Activated T-cell treated with anti-CD3 and anti-CD28 coated beads, Interleukin-2, amount 50 U/mL, for 1 hour (primary cell): ENCODE measurements around the gene ZFAND6.
A peak's percentile ranks its signal among the peaks of the same experiment; 100 is the strongest.

Experiments used
- DNase-seq: peaks from one replicate; pipeline ENCODE4 v3.0.0-alpha.2; 2020

The ZFAND6 gene

DNA sequence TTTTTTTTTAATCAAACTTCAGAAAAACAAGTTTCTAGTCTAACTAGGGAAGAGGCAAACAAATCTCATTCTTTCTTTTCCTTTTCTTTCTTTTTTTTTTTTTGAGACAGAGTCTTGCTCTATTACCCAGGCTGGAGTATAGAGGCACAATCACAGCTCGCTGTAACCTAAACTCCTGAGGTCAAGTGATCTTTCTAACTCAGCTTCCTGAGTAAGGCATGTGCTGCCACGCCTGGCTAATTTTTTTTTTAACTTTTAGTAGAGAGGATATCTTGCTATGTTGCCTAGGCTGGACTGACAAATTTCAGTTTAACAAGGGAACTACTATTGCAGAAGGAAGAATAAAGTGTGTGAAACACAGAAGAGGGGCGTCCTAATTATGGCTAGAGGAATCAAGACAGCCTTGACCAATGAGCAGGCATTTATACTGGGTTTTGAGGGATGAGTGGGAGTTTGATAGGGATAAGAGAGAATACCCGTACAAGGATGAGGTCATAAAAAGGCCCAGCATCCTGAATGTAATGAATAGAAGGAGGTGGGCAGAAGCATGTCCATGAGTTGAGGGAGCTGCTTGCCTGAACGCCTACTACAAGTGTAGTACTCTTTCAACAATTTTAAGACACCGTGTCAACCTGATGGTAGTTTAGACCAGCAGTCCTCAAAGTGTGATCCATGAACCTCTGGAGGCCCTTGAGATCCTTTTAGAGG lies 6.7 kb upstream of the ZFAND6 start:
- DNase-seq = no peak

DNA sequence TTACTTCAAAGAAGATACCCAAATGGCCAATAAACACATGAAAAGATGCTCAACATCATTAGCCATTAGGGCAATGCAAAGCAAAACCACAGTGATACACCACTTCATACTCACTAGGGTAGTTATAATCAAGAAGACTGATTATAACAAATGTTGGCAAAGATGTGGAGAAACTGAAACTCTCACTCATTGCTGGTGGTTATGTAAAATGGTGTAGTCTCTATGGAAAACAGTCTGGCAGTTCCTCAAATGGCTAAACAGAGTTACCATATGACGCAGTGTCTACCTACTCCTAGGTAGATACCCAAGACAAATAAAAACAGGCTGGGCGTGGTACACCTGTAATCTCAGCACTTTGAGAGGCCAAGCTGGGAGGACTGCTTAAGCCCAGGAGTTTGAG lies 3.5 kb upstream of the ZFAND6 start:
- no peak for DNase-seq

DNA sequence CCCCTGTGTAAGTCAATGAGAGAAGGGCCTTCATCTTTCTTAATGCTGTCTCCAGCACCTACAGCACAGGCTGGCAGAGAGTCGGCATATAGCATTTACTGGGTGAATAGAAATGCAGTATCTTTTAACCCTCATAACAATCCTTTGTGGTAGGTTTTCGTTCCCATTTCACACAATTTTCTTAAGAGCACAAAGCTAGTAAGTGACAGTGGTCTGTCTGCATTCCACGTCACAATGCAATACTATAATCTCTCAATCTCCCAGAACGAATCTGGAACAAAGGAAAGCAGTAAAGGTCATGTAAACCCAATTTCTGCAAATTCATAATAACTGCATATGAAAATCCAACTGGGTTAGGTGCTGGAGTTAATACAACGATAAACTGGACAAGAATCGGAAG lies 1.4 kb upstream of the ZFAND6 start:
- no peak for DNase-seq

DNA sequence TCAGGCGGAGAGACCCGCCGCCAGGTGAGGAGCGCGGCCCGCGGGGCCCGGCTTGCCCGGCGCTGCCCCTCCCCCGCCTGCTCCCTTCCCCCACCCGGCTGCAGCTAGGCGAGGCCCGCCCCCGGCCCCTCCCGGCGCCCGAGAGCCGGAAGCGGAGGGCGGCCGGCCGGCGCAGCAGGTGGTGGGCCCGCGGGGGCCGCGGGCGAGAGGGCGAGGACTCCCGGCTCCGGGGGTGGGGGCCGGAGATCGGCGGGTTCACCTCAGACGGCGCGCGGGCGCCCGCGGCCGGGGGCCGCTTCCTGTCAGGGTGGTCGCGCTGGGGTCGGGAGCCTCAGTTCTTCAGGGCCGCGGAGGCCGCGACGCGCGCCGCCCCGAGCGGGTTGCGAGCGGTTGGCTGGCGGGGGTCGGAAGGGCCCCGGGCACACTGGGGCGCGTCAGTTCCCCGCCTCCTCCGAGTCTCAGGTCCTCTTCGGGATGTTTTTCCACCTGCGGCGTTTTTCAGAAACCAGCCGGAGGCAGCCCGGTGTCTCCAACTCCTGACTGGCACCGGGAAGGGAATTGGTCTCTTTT lies 395 bp downstream of the ZFAND6 start:
- DNase-seq = no peak

DNA sequence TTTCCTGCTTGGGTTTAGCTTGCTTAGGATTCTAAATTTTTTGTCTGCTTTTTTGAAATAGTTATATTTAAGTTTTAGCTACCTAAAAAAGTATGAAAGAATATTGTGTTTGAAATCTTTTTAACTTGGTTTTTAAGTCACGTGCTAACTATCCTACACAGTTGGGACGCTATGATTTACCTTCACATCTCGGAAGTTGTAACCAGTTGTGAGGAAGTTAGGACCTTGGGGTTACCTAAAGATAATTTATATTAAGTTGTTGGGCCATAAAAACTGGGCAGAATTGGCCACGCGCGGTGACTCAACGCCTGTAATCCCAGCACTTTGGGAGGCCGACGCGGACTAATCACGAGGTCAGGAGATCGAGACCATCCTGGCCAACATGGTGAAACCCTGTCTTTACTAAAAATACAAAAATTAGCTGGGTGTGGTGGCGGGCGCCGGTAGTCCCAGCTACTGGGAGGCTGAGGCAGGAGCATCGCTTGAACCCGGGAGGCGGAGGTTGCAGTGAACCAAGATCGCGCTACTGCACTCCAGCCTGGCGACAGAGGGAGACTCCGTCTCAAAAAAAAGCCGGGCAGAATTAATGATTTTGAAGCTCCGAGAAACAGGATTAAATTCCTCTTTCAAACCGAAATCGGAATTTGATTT lies 1.0 kb downstream of the ZFAND6 start:
- DNase-seq = peak; percentile 33

DNA sequence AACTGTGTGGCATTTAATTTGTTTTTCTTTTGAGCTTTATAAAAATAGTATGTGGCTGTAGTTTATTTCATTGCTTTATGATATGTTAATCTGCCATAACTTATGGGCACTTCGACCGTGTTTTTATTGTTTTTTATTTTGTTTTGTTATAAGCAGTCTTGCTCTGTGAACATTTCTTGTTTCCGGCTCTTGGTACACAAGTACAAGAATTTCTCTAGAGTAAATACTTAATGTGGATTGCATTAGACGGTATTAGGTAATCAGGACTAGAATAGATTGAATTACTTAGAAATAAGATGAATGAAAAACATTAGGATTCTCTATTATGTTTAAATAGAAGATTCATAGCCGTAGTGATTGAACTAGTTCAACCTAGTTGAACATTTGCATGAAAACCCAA lies 2.1 kb downstream of the ZFAND6 start:
- no peak for DNase-seq

DNA sequence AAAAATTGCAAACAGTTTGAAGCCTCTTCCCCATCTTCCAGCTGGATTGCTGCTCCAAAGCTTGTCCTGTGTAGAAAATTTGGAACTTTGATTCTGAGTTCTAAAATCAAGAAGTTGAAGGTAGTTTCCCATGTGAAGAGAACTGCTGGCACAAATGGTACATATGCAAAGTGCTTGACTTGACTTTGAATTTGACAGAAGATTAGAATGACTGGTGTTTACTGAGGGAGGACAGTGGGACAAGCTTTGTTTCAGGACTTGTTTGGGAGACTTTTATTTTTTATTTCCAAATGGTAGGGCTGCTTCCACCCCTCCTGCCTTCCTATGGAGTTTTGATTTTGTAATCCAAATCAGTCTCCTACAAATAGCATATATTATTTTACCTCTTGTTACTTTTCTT lies 7.4 kb downstream of the ZFAND6 start:
- DNase-seq = no peak

DNA sequence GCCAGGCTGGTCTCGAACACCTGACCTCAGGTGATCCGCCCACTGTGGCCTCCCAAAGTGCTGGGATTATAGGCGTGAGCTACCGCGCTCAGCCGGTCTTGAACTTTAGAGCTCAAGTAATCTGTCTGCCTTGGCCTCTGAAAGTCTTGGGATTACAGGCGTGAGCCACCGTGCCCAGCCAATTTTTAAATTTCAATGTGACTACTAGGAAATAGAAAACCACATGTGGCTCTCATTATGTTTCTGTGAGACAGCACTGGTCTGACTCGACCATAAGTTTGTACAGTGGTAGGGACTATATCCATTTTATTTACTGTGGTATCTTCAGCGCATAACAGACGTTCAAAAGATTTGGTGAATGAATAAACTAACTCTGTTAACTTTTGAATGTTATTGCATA lies 9.1 kb downstream of the ZFAND6 start:
- DNase-seq = no peak

DNA sequence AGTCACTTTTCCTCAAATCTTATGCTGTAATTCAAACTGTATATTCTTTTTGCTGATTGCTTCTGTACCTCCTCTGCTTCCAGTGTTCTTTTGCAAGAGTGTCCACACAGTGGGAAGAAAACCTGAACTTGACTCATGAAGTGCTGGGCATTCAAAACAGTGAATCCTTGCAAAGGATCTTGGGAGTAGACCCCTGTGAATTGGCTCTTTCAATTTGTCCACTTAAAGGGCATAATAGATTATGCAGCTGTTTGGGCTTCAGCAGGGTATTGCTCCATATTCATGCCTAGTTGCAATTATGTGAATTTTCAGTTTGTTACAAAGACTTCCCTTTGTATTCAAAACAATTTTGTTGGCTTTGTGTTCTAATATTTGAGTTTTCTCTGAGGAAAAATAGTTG lies 11.4 kb downstream of the ZFAND6 start:
- DNase-seq = no peak

DNA sequence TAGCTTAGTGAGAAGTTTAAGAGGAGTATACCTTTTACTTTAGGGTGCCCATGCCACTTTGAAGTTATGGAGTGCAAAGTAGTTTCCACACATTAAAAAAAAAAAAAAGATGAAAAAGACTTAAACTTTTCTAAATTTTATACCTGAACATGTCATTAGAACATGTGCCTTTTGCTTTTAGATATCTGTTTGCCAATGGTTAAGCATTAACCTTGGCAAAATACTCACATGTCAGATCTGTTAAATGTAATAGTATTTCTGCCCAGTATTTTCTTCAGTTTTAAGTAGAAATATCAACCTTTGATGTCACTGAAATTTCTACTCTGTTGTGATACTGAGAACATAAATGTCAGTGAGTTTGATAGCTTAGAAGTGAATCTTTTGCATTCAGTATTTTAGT lies 12.2 kb downstream of the ZFAND6 start:
- DNase-seq = no peak

DNA sequence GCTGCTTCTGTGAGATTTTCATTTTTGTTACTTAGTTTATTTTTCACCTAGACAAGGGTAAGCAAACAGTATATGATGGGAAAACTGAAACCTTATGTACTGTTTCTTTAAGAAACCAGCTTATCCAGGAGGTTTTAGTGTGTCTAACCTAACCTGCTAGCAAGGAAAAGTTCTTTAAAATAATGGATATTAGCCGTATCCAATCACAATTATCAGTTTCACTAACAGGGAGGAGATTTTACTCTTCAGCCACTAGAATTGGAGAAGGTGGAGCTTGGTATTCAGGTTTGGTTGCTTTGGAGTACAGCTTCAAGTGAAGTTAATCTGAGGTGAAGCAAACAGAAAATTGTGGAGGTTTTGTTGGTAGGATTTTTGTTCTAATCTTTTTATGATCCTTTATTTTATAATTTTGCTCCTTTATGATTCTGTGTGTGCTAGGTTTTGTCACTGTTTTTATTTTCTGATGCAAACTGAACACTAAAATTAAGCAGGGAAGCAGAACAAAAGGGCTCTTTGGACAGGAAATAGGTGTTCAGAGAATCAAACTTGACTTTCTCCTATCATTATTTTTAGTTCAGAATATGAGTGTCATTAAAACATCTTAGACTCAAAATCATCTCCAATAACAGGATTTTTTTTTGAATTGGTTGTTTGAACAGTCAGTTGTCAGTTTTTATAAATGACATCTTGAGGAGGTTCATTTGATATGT lies 13.0 kb downstream of the ZFAND6 start:
- DNase-seq = no peak

DNA sequence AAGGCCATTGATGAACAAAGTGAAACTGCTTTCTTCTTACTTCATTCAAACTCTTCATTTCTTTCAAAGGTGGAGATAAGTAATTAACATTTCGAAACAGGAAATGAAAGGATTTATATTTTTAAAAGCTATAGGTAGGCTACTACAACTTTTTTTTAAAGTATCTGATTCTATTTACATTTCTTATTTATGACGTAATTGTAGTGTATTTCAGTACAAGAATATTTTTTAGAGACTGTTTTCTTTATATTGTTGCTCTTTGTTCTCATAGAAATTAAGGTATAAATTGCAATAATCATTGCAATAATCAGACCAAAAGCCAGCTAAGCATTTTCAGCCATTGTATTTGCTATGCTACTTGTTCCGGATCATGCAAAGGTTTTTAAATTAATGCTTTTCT lies 13.7 kb downstream of the ZFAND6 start:
- no peak for DNase-seq

DNA sequence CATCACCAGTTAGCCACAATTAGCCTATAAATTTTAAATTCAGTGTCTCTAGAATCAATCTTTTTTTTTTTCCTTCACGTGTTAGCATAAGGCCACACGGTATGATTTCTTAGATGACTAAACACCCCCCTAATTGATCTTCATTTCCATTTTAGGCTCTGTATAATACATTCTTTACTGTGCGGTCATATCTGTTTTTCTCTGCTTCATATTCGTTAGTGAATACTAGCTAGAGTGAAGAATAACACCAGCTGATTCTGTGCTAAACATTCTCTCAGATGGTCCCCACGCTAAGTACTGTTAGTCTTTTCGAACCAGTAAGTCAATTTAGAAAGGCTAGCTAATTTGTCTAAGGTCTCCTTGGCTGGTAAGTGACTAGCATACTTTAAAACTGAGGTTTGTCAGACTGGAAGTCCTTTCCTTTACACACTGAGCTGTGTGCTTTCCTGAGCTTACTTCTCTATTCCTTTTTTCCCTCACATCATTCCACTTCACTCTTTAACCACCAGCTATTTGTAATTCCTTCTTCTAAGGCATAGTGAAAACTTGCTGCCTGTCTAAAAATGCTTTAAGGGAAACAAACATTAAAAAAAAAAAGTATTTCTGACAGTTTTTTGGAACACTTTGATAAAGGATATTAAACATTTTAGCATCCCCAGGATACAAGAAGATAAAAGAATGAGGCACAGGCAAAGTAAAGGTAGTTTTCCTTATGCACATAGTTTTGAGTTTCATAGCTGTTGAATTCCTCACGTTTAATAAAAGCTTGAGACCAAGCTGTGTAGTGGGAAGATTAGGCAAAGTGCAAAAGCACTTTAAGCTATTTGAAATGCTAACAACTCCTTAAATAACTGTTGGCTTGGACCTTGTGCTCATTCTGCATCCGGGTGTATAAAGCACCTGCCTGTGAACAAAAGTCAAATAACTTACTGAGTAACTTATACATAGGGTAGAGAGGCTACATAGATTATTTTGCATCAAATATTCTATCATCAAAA lies 17.1 kb downstream of the ZFAND6 start:
- DNase-seq = no peak

DNA sequence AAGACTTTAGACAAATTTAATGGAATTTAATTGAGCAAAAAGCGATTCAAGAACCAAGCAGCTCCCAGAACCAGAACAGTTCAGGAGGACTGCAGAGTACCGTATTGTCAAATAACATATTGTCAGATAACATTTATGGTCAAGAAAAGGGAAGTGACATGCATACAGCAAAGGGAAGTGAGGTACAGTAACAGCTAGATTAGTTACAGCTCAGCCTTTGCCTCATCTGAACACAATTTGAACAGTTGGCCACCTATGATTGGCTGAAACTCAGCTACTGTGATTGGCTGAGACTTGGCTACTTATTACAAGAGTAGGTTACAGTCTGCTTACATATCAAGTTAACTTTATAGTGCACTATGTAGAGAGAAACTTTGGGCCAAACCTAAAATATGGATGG lies 21.9 kb downstream of the ZFAND6 start:
- DNase-seq = no peak

DNA sequence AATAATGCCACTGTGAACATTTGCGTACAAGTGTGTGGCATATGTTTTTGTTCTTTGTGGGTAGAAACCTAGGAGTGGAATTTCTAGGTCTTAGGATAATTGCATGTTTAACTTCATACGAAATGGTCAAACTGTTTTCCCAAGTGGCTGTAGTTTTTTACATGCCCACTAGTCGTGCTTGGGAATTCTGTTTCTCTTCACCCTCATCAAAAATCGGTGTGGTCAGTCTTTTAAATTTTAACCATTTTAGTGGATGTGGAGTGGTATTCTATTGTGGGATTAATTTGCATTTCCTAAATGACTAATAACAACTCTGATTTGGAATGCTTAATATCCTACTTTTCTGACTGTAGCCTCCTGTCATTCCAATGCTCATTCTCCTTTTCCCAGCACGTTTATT lies 27.6 kb downstream of the ZFAND6 start:
- no peak for DNase-seq

DNA sequence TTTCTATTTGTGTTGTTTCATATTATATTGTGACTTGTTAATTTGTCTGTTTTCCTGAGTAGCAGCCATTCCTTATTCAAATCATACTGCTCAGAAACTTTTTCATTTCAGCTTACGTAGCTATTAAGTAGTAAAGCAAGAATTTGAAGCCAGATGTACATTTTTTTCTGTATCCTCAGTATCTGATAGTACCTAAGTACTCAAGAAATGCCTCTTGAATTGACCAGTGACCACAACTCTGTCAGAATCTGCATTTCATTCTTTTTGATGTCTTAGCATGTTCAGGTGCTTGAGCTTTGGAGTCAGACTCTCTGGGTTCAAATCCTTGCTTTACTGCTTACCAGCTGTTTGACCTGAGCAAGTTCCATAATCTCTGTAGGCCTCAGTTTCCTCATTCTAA lies 30.6 kb downstream of the ZFAND6 start:
- DNase-seq = no peak

DNA sequence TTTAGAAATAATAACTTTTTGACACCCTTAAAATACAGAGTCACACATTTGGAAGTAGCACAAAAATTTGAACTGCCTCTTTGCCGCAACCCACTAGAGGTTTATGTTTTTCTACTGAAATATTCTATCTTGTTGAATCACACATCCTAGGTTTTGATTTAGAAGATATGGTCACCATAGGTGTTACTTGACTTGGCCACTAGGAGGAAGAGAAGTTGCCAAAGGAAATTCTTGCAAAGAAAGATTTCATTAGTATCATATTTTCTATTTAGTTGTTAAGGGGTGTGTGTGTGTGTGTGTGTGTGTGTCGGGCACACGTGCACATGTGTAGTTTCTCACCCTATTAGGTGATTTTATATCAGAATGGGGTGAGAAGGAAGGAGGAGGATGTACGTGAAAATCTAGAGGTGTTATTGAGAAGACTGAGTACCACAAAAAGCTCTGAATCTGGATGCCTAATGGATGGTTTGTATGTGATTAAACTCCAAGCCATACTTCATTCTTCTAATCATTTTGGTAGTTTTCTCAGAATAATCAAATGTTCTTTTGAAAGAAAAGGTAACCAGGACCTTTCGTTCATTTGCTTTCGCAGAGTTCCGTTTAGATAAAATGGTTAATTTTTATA lies 31.5 kb downstream of the ZFAND6 start:
- DNase-seq = no peak

DNA sequence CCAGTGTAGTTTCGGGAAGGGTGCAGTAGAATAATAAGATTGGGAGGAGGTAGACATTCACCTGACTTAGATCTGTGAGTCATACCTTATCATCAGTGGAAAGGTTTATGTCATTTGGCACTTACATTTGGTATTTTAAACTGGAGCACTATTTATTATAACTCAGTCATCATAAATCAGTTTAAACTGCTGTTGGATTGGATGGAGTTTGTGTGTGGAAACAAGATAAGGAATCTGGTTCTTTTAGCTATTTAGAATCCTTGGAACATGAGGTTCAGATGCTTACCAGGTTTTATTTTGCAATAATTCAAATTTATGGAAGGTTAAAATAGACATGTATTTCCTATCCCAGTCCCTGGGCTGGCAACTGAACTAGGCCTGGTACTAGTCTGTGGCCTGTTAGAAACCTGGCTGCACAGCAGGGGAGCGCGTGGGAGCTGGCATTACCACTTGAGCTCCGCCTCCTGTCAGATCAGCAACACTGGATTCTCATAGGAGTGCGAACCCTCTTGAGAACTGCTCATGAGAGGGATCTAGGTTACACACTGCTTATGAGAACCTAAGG lies 34.5 kb downstream of the ZFAND6 start:
- DNase-seq = no peak

DNA sequence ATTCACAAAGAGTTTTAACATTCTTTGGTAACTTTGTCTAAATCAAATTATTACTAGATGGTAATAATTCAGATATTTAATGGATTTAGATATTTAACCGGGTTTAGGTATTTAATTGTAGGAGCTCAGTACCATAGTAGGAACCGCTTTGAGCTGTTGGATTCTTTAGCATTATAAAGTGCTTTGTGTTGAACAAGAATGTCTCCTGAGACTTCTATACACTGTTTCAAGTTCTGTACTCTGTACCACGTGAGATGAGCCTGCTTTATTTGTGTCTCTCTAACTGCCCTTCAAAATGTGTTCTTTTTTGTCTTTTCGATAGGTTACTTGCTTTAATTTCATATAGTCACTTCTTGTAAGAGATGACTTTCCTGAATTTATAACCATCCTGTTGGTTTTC lies 36.0 kb downstream of the ZFAND6 start:
- DNase-seq = no peak

DNA sequence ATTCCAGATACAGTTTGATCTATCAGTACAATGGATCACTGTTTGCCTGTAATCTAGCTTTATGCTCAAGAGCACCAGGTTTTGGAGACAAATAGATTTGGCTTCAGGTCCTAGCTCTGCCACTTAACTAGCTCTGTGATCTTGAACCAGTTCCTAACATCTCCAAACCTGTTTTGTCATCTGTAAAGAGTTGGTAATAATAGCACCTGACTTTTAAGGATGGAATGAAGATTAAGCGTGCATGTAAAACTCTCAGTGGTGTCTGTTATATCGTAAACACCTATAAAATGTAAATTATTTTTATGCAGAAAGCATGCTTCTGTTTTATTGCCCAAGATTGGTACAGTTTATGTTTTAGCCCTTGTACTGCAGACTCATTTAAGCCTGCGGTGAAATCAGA lies 36.5 kb downstream of the ZFAND6 start:
- DNase-seq = no peak

DNA sequence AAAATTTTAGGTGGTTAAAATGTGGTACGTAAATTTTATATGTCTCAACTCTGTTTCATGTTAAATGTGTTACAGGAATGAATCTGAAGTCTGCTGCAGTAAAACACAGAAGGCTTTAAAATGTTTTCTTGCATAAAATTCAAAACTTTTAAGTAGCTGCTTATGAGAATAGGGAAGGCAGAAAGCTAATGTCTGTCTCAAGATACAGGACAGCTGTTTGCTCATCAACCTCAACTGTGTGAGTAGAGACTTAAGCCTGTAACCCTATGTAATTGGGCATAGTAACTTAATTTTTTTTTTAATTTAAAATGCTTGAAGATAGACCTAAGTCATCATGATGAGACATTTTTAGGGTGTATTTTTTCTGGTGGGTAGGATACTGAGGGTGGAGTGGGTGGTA lies 38.9 kb downstream of the ZFAND6 start:
- no peak for DNase-seq

DNA sequence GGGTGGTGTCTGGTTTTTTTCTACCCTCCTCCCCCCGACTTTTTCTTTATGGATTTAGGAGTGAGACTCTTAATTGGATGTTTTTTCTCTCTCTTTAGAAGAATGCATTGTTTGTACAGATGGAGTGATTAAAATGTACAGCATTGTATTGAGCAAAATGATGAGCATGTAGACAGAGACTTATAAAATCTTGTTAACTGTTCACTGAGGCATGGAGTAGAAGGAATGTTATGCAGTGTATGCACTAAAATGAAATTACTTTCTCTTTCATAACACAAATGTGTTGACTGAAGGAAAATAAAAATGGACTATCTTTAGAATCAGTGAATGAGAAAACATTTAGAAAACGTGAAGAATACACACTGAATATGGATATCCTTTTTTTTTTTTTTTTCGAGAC lies 39.8 kb downstream of the ZFAND6 start:
- no peak for DNase-seq
